ENCODE data around the gene LAMC2. TPM values are rescaled to one million over a fixed set of nuclear protein-coding genes. Genes with fewer than 3 reads are reported as not detected.

The LAMC2 gene
- total RNA-seq, 4 donors from 2014 or later: 2.1 to 17.4 (median 4.4) TPM

DNA sequence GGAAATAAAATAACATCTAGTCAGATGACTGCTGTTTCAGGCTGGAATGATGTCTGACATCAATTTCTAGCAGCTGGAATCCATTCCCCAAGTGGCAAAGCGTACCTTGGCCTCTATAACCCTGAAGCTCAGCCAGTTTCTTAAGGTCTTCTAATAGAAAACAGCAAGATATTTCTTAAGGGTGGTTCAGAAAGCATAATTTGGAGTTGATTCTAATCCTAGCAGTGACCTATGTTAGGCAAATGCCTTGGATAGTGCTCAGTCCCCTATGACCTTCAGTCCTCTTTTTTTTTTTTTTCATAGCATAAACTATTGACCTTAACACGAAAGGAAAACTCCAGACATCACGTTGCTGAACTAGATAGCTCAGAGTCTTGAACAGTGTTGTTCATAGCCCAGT lies 56.5 kb downstream of the LAMC2 start:
- intact Hi-C loops (cut with DNase I; ENCODE audit: low total_unique reads): no loop called here
- DNase-seq: no peak
- TF ChIP-seq, protein P1, sequence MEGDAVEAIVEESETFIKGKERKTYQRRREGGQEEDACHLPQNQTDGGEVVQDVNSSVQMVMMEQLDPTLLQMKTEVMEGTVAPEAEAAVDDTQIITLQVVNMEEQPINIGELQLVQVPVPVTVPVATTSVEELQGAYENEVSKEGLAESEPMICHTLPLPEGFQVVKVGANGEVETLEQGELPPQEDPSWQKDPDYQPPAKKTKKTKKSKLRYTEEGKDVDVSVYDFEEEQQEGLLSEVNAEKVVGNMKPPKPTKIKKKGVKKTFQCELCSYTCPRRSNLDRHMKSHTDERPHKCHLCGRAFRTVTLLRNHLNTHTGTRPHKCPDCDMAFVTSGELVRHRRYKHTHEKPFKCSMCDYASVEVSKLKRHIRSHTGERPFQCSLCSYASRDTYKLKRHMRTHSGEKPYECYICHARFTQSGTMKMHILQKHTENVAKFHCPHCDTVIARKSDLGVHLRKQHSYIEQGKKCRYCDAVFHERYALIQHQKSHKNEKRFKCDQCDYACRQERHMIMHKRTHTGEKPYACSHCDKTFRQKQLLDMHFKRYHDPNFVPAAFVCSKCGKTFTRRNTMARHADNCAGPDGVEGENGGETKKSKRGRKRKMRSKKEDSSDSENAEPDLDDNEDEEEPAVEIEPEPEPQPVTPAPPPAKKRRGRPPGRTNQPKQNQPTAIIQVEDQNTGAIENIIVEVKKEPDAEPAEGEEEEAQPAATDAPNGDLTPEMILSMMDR (IDR thresholded peaks at IDR 0.05): no peak
- no peak for TF ChIP-seq POLR2A (IDR thresholded peaks at IDR 0.05)

DNA sequence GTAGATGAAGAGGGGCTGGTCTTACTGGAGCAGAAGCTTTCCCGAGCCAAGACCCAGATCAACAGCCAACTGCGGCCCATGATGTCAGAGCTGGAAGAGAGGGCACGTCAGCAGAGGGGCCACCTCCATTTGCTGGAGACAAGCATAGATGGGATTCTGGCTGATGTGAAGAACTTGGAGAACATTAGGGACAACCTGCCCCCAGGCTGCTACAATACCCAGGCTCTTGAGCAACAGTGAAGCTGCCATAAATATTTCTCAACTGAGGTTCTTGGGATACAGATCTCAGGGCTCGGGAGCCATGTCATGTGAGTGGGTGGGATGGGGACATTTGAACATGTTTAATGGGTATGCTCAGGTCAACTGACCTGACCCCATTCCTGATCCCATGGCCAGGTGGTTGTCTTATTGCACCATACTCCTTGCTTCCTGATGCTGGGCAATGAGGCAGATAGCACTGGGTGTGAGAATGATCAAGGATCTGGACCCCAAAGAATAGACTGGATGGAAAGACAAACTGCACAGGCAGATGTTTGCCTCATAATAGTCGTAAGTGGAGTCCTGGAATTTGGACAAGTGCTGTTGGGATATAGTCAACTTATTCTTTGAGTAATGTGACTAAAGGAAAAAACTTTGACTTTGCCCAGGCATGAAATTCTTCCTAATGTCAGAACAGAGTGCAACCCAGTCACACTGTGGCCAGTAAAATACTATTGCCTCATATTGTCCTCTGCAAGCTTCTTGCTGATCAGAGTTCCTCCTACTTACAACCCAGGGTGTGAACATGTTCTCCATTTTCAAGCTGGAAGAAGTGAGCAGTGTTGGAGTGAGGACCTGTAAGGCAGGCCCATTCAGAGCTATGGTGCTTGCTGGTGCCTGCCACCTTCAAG lies 57.3 kb downstream of the LAMC2 start:
- Histone ChIP-seq H3K4me1 (no peaks in the 10 kb centered on the region), H3K36me3 (no peaks in the 10 kb centered on the region), H3K27me3 (no peaks in the 10 kb centered on the region), H3K27ac (peak overlapping the region; percentile 75 to 80), H3K4me3 (no peak overlapping the region), H3K9me3 (no peaks in the 10 kb centered on the region)
- peak; percentile 77 to 81 for DNase-seq
- intact Hi-C loops (cut with DNase I; ENCODE audit: low total_unique reads): no loop called here
- TF ChIP-seq, protein P1 (IDR thresholded peaks at IDR 0.05): no peak
- no peak for TF ChIP-seq POLR2A (IDR thresholded peaks at IDR 0.05)

More for the DNA sequence above, 56.5 kb downstream of the LAMC2 start:
- H3K36me3 ChIP-seq: no peaks in the 10 kb centered on the region
- H3K4me3 ChIP-seq: no peak overlapping the region
- H3K9me3 ChIP-seq: no peaks in the 10 kb centered on the region
- H3K27me3 ChIP-seq: no peaks in the 10 kb centered on the region
- H3K4me1 ChIP-seq: no peaks in the 10 kb centered on the region
- peak overlapping the region; percentile 75 to 80 for H3K27ac ChIP-seq

DNA sequence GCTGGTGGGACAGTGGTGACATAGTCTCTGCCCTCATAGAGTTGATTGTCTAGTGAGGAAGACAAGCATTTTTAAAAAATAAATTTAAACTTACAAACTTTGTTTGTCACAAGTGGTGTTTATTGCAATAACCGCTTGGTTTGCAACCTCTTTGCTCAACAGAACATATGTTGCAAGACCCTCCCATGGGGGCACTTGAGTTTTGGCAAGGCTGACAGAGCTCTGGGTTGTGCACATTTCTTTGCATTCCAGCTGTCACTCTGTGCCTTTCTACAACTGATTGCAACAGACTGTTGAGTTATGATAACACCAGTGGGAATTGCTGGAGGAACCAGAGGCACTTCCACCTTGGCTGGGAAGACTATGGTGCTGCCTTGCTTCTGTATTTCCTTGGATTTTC lies 58.4 kb downstream of the LAMC2 start:
- Histone ChIP-seq H3K27ac (peak overlapping the region; percentile 75 to 80), H3K27me3 (no peaks in the 10 kb centered on the region), H3K4me1 (no peaks in the 10 kb centered on the region), H3K36me3 (no peaks in the 10 kb centered on the region), H3K9me3 (no peaks in the 10 kb centered on the region), H3K4me3 (no peak overlapping the region)
- TF ChIP-seq, protein P1 (IDR thresholded peaks at IDR 0.05): no peak
- no peak for TF ChIP-seq POLR2A (IDR thresholded peaks at IDR 0.05)
- peak; percentile 88 to 93 for DNase-seq
- intact Hi-C loops (cut with DNase I; ENCODE audit: low total_unique reads): no loop called here

DNA sequence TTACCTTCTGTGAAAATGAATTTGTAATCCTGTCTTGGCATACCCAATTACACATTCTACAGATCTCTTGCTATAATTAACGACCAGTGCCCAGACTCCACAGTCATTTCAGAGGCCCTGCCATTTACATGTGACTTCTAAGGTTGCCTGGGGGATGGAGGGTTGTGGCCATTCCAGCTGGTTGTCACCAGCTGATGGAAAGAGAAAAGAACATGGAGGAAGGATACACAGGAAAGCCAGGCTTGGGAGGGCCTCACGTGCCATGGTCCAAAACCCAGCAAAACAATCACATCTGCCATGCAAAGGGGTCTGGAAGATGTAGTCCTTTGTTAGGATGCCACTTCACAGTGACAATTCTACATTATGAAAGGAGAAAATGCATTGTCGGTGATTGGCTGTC lies 59.3 kb downstream of the LAMC2 start:
- intact Hi-C loops (cut with DNase I; ENCODE audit: low total_unique reads): no loop called here
- no peak for TF ChIP-seq POLR2A (IDR thresholded peaks at IDR 0.05)
- TF ChIP-seq, protein P1 (IDR thresholded peaks at IDR 0.05): no peak
- no peaks in the 10 kb centered on the region for H3K9me3 ChIP-seq

DNA sequence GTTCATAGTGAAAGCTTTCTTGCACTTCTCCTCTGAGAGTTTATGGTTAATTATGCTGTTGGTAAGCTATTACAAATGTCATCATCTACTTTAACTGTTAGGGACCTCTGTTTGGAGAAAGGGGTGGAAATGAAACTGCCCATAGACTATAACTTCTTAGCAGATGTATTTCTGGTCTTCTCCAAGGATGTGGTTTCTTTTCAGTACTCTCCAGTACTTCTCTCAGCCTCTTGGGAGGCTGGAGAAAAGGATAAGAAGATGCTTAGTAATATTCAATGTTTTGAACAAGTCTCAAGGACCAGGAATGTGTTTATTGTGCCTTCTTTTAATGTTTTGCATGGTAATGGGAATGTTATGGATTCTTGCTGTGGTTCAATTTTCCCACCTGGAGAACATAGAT lies 60.4 kb downstream of the LAMC2 start:
- Histone ChIP-seq H3K4me1 (no peaks in the 10 kb centered on the region), H3K36me3 (no peaks in the 10 kb centered on the region), H3K9me3 (no peaks in the 10 kb centered on the region), H3K4me3 (no peak overlapping the region), H3K27me3 (no peaks in the 10 kb centered on the region), H3K27ac (no peak overlapping the region)
- no peak for TF ChIP-seq POLR2A (IDR thresholded peaks at IDR 0.05)
- TF ChIP-seq, protein P1 (IDR thresholded peaks at IDR 0.05): no peak
- DNase-seq: no peak
- intact Hi-C loops (cut with DNase I; ENCODE audit: low total_unique reads): no loop called here

More for the DNA sequence above, 59.3 kb downstream of the LAMC2 start:
- Histone ChIP-seq H3K27me3 (no peaks in the 10 kb centered on the region), H3K36me3 (no peaks in the 10 kb centered on the region), H3K4me3 (no peak overlapping the region), H3K4me1 (no peaks in the 10 kb centered on the region), H3K27ac (peak overlapping the region in 1 of 2 donors; percentile 8)
- no peak for DNase-seq
